Kidney epithelial cell (primary cell): ENCODE results near the gene EIF4E2. TPM values are rescaled to one million over a fixed set of nuclear protein-coding genes. Genes with fewer than 3 reads are reported as not detected.

Source experiments
- DNase-seq: peaks from one replicate; pipeline ENCODE4 v3.0.0-alpha.2; 2010; ENCODE audit warnings: low read depth
- H3K27me3 ChIP-seq: 2 replicates; pipeline ENCODE4 v1.6.0; 2011; ENCODE audit warnings: low read length; ENCODE audit not compliant: control insufficient read depth, insufficient read depth
- H3K36me3 ChIP-seq: 2 replicates; pipeline ENCODE4 v1.5.1; 2011; ENCODE audit warnings: low read length; ENCODE audit not compliant: control insufficient read depth, insufficient read depth
- H3K4me3 ChIP-seq: 2 replicates; pipeline ENCODE4 v1.5.1; 2011; ENCODE audit warnings: low read depth, mild to moderate bottlenecking, control low read depth, low read length
- total RNA-seq: library from RNA; depleted of rRNA; stranded (reverse); fragments of >200 nt; gene quantifications from 2 replicates; pipeline ENCODE4 v1.2.3, GENCODE V29; 2015
- TF ChIP-seq, protein P1 (sequence below): IDR thresholded peaks from 2 replicates; pipeline ENCODE4 v1.5.1; 2011; ENCODE audit warnings: mild to moderate bottlenecking, moderate library complexity, low read length, control low read depth, inconsistent platforms; ENCODE audit not compliant: insufficient read depth, poor library complexity, severe bottlenecking

Gene EIF4E2
- total RNA-seq, 1 donor from 2014 or later: 66.9 TPM

- DNase-seq: no peak
- H3K36me3 ChIP-seq: no peaks in the 10 kb centered on the region
- H3K27me3 ChIP-seq: peaks cover 63% of the 10 kb centered on the region
- no peak overlapping the region for H3K4me3 ChIP-seq
- TF ChIP-seq, protein P1, sequence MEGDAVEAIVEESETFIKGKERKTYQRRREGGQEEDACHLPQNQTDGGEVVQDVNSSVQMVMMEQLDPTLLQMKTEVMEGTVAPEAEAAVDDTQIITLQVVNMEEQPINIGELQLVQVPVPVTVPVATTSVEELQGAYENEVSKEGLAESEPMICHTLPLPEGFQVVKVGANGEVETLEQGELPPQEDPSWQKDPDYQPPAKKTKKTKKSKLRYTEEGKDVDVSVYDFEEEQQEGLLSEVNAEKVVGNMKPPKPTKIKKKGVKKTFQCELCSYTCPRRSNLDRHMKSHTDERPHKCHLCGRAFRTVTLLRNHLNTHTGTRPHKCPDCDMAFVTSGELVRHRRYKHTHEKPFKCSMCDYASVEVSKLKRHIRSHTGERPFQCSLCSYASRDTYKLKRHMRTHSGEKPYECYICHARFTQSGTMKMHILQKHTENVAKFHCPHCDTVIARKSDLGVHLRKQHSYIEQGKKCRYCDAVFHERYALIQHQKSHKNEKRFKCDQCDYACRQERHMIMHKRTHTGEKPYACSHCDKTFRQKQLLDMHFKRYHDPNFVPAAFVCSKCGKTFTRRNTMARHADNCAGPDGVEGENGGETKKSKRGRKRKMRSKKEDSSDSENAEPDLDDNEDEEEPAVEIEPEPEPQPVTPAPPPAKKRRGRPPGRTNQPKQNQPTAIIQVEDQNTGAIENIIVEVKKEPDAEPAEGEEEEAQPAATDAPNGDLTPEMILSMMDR: no peak
Observed at GRCh38 chr2:232518844-232519243, 31.6 kb upstream of the EIF4E2 start.

DNA sequence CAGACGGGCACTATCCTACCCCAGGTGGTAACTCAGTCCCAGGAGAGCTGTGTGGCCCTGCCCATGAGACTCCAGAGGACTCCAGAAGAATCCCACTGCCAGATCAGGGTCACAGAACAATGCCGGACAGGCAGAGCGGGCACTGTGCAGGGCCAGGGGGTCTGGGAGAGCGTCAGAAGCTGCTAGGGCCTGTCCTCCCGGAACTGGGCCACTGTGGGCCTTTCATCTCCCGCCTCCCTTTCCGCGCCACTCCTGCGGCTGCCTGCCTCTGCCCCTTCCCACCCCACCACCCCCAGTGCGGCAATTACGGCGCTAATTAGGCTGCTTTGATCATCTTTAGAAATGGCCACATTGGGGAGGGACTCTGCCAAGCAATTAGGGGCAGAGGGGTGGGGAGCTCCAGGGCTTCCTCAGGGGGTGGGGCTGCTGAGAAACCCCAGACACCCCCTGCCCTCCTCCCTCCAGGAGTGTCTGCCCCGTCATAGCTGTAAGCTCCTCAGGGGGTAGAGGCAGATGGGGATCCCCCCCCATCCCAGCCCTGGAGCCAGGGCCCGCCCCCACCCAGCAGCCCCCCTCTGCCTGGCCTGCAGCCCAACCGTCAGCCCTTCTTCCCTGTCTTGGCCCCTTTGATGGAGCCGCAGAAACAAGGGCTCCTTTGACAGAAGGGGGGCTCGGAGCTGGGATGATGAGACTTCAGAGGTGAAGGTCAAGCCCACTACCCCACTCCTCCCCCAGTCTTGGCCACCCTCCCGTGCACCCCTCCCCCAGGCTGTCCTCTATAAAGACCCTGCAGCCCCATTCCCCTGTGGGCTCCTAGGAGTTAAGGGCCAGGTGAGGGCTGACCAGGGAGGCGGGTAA is 30.7 kb upstream of the EIF4E2 start, which contains the start of gene PRSS56:
Gene PRSS56 (plus strand): TSS at position 808 of the 858 bp plus-strand sequence. CDS start 211 bp downstream, outside the sequence.
- TF ChIP-seq, protein P1: no peak
- Histone ChIP-seq H3K27me3 (peaks cover 70% of the 10 kb centered on the region), H3K36me3 (no peaks in the 10 kb centered on the region), H3K4me3 (no peak within 1 kb of the TSS)
- no peak for DNase-seq

GRCh38 chr2:232520489-232520888 is 30.0 kb upstream of the EIF4E2 start:
- Histone ChIP-seq H3K4me3 (no peak overlapping the region), H3K27me3 (peaks cover 71% of the 10 kb centered on the region), H3K36me3 (no peaks in the 10 kb centered on the region)
- TF ChIP-seq, protein P1: no peak
- no peak for DNase-seq

DNA sequence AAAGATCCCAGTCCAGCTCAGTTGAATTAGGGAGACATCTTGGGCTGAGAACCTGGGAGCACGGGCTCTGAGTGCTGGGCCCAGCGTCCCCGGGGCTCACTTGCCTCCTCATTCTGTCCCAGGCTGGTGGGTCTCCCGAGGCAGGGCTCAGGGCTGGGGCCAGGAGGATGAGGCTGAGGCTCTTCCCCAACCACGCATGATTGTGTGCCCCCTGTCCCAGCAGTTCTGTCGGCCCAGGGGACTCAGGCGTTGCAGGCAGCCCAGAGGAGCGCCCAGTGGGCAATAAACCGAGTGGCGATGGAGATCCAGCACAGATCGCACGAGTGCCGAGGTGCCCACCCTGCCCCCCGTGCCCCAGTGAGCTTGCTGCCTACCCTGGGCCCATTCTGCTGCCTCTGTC is 29.4 kb upstream of the EIF4E2 start:
- Histone ChIP-seq H3K36me3 (no peaks in the 10 kb centered on the region), H3K27me3 (peaks cover 73% of the 10 kb centered on the region), H3K4me3 (no peak overlapping the region)
- no peak for DNase-seq
- TF ChIP-seq, protein P1: no peak

DNA sequence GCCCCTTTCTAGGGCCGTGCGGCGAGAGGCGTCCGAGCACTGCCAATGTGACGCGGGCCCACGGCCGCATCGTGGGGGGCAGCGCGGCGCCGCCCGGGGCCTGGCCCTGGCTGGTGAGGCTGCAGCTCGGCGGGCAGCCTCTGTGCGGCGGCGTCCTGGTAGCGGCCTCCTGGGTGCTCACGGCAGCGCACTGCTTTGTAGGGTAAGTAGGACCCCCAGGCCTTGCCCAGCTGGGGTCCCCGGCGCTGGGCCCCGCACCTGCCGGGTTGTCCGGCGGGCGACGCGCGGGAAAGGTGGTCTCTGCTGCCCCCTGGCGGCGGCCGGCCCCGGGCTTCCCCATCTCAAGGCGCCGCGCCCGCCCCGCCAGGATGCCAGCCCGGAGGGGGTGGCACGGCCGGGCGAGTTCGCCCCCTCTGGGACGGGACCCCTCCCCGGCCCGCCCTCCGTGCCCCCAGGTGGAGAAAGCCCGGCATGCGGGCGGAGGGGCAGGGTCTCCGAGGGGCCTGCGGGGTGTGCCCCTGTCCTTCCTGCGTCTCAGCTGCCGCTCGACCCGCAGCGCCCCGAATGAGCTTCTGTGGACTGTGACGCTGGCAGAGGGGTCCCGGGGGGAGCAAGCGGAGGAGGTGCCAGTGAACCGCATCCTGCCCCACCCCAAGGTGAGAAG is 28.4 kb upstream of the EIF4E2 start:
- TF ChIP-seq, protein P1: peak; percentile 24
- Histone ChIP-seq H3K27me3 (peaks cover 77% of the 10 kb centered on the region), H3K4me3 (no peak overlapping the region), H3K36me3 (no peaks in the 10 kb centered on the region)
- DNase-seq: no peak
